ENCODE measurements around the gene SERGEF. TPM values are rescaled to one million over a fixed set of nuclear protein-coding genes. Genes with fewer than 3 reads are reported as not detected.
"Not testable (repeated sequence)": the region's sequence is repeated elsewhere in the genome, so short reads cannot be mapped to it uniquely, and the experiment has no call there.

SERGEF gene
- total RNA-seq, 3 donors from 2014 or later: 17.6 to 22.5 (median 18.6) TPM

DNA sequence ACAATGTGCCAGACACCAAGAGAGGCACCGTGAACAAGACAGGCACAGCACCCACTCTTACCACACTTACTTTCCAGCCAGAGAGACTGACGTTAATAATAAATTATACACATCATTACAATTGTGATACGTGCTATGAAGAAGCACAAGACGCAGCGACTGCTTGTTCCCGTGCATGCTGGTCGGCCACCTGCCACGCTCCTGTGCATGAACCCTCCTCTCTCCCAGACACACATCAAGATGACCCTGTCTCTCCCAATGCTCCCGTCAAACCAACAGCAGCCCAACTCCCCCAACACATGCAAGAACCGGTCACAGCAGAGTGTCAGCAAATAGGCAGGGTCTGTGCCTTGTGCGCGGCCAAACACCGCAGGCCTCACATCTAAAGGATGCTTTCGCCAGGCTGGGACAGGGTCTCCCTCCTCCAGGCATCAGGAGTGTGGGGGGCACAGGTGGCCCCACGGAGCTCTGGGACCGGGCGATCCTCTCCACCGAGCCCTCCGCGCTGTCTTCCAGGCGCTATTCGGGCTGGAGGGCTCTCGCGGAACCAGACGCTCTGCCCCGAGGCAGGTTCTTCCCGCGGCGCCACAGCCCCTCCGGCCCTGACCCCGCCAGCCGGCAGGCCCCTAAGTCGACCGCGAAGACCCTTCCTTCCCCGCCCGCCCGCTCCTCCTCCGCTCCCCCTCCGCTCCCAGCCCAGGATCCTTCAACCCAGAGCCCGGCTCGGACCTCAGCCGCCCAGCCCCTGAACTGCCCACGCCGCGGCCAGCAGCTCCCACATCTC is 533 bp downstream of the SERGEF start:
- H3K4me1 Mint-ChIP-seq (ENCODE audit: low read depth): peaks cover 37% of the 10 kb centered on the region
- no peaks in the 10 kb centered on the region for H3K27me3 Mint-ChIP-seq (ENCODE audit: low read depth)
- H3K36me3 Mint-ChIP-seq (ENCODE audit: insufficient read depth): peaks cover 2% of the 10 kb centered on the region
- DNase-seq: no peak
- peaks cover 4% of the 10 kb centered on the region for H3K9me3 Mint-ChIP-seq
- peak; percentile 2 to 6 for ATAC-seq
- H3K4me3 Mint-ChIP-seq: peak overlapping the region; percentile 98

DNA sequence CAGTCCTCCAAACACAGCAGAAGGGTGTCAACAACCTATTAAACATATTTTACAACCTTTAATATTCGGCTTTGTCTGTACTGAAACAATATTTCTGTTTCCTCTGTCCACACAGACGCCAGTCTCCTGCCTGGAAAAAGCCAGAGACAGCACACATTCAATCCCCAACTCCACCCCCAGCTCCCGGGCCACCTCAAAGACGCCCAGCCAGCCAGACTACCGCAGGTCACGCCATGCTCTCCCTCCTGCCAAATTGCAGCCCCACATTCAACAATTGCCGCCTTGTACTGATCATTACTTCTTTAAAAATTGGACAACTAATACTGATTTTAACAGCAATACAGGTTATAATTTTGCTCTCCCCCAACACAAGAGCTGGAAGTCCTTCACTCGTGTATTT is 1.2 kb downstream of the SERGEF start:
- H3K27me3 Mint-ChIP-seq (ENCODE audit: low read depth): no peaks in the 10 kb centered on the region
- peaks cover 4% of the 10 kb centered on the region for H3K36me3 Mint-ChIP-seq (ENCODE audit: insufficient read depth)
- ATAC-seq (no peak), DNase-seq (no peak)
- H3K4me3 Mint-ChIP-seq: peak overlapping the region; percentile 98
- H3K4me1 Mint-ChIP-seq (ENCODE audit: low read depth): peaks cover 37% of the 10 kb centered on the region
- H3K9me3 Mint-ChIP-seq: peaks cover 4% of the 10 kb centered on the region

DNA sequence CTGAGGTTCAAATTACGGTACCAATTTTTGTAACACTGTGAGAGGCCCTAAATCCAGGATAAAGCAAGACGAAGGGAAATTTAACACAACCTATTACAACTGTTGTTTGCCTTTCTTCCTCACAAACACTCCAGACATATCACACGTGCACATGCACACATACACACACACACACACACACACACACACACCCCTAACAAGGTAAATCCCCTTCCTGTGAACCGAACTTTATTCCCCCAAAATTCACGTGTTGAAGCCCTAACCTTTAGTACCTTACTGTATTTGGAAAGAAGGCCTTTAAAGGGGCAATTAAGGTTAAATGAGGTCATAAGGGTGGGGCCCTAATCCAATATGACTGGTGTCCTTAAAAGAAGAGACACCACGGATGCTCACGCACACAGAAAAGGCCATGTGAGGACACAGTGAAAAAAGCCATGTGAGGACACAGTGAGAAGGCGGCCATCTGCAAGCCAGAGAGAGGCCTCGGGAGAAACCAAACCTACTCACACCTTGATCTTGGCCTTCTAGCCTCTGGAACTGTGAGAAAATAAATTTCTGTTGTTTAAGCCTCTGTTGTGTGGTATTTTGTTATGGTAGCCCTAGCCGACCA is 1.8 kb downstream of the SERGEF start:
- Mint-ChIP-seq H3K27me3 (ENCODE audit: low read depth) (no peaks in the 10 kb centered on the region), H3K9me3 (peaks cover 4% of the 10 kb centered on the region), H3K4me3 (peak overlapping the region; percentile 98), H3K4me1 (ENCODE audit: low read depth) (peaks cover 37% of the 10 kb centered on the region), H3K36me3 (ENCODE audit: insufficient read depth) (peaks cover 6% of the 10 kb centered on the region)
- ATAC-seq: no peak
- DNase-seq: no peak

DNA sequence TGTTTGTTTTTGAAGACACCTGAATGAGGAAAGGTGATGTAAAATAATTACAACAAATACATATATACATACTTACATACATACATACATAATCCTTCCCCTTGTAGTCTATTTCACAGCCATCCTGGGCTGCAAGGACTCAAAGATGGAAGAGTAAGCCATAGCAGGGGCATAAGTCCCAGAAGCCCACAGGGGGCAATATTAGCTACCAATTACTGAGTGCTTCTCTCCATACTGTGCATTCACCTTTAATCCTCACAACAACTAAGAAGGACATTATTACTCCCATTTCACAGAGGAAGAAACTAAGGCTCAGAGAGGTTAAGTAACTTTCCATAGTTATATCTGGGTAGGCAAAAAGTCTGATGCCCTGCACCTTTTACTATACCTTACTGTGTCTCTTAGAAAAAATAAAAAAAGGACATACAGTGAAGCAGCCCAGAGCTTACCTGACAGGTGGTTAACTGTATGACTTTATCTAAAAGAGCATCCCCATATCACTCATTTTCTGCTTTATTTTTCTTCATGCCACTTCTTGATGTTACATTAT is 2.7 kb downstream of the SERGEF start:
- ATAC-seq (no peak), DNase-seq (no peak)
- Mint-ChIP-seq H3K27me3 (ENCODE audit: low read depth) (no peaks in the 10 kb centered on the region), H3K36me3 (ENCODE audit: insufficient read depth) (peaks cover 11% of the 10 kb centered on the region), H3K4me1 (ENCODE audit: low read depth) (peaks cover 34% of the 10 kb centered on the region), H3K4me3 (no peak overlapping the region), H3K9me3 (peaks cover 4% of the 10 kb centered on the region)

DNA sequence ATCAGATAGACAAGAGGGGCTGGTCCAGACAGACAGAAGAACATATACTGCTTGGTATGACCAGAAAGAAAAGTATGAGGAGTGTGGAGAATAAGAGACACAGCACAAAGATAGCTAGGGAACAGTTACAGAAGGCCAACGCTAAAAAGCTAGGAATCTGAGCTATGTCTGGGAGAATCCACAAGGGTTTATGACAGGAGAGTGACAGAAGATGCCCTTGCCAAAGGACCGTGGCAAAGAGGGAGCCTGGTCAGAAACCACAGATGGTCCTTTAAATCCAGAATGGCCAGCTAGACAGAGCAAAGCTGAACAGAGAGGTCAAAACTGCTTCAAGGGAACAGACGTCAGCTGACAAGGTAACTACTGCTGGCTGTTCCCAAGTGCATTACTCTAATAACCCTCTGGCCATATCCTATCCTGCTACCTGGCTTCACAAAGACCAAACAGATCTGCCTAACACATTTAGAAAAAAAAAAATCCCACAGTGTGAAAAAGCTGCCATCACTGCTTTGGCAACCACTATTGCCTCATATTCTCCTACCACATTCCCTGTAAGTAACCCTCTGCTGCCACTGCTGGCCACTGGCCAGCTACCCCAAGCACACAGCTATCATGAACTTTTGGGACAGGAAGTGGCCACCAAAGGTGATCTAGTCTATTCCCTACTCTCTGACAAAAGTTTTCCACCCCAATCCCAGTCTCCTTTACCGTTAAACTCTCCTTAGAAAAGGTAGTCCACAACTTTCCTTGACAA is 7.3 kb downstream of the SERGEF start:
- ATAC-seq: no peak
- no peaks in the 10 kb centered on the region for H3K9me3 Mint-ChIP-seq
- peaks cover 26% of the 10 kb centered on the region for H3K36me3 Mint-ChIP-seq (ENCODE audit: insufficient read depth)
- no peaks in the 10 kb centered on the region for H3K27me3 Mint-ChIP-seq (ENCODE audit: low read depth)
- no peak overlapping the region for H3K4me3 Mint-ChIP-seq
- H3K4me1 Mint-ChIP-seq (ENCODE audit: low read depth): peaks cover 2% of the 10 kb centered on the region
- no peak for DNase-seq

DNA sequence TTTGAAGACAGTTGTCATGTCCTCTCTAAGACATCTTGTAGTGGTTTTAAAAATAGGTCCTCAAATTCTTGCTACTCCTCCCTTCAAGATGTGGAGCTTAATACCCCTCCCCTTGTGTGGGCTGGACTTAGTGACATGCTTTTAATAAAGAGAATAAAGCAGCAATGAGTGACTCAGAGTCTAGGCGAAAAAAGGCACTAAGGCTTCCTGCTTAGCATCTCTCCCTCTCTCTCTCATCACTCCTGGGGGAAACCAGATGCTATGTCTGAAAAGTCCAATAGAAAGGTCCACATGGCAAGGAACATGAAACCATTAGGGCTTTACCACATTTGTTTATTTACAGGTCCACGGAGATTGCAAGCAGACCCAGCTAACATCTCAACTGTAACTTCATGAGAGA is 11.7 kb downstream of the SERGEF start:
- H3K27me3 Mint-ChIP-seq (ENCODE audit: low read depth): no peaks in the 10 kb centered on the region
- no peaks in the 10 kb centered on the region for H3K9me3 Mint-ChIP-seq
- ATAC-seq (no peak), DNase-seq (no peak)
- peaks cover 42% of the 10 kb centered on the region for H3K36me3 Mint-ChIP-seq (ENCODE audit: insufficient read depth)
- H3K4me3 Mint-ChIP-seq: no peak overlapping the region
- H3K4me1 Mint-ChIP-seq (ENCODE audit: low read depth): peaks cover 7% of the 10 kb centered on the region

DNA sequence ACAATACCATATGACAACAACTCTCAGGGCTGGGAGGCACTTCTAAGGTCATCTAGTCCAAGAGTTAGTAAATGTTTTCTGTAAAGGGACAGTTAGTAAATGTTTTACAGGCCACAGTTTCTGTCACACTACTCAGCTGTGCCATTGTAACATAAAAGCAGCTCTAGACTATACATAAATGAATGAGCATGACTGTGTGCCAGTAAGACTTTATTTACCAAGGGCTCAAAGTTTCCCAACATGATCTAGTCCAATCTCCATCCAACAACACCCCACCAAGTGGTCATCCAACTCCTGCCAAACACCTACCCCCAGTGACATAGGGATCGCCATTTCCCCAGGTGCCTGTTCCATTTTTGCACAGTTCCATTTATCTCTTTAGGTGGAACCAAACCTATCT is 12.1 kb downstream of the SERGEF start:
- Mint-ChIP-seq H3K4me3 (no peak overlapping the region), H3K36me3 (ENCODE audit: insufficient read depth) (peaks cover 45% of the 10 kb centered on the region)

DNA sequence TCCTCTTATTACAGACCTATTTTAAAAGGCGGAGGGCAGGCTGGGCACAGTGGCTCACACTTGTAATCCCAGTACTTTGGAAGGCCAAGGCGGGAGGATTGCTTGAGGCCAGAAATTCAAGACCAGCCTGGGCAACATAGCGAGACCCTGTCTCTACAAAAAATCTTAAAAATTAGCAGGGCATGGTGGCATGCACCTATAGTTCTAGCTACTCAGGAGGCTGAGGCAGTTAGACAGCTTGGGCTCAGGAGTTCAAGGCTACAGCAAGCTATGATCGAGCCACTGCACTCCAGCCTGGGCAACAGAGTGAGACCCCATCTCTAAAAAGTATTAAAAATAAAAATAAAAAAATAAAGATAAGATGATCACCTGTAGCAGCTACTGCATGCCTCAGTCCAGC is 12.7 kb downstream of the SERGEF start:
- not testable (repeated sequence) for H3K4me3 Mint-ChIP-seq; DNase-seq; ATAC-seq; H3K4me1 Mint-ChIP-seq (ENCODE audit: low read depth); H3K9me3 Mint-ChIP-seq; H3K27me3 Mint-ChIP-seq (ENCODE audit: low read depth)
- peaks cover 47% of the 10 kb centered on the region for H3K36me3 Mint-ChIP-seq (ENCODE audit: insufficient read depth)

More for the DNA sequence above, 12.1 kb downstream of the SERGEF start:
- DNase-seq (no peak), ATAC-seq (no peak)
- Mint-ChIP-seq H3K4me1 (ENCODE audit: low read depth) (peaks cover 7% of the 10 kb centered on the region), H3K27me3 (ENCODE audit: low read depth) (no peaks in the 10 kb centered on the region), H3K9me3 (no peaks in the 10 kb centered on the region)

DNA sequence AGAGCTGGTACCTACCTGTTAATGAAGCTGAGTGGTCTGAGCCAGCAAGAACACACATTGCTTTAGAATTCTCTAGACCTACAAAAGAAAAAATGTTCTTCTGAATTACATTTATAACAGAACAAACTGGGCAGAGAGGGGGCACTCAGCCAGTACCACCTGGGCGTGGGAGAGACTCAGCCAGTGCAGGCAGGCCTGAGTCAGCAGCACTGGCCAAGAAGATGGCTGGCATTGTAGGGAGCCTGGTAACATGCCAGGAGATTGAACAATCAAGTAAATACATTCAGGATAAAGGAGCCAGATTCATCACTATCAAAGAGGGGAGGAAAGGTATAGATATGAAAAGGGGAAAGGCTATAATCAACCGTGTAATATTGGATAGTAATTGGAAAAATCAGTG is 19.9 kb downstream of the SERGEF start:
- no peak for DNase-seq
- Mint-ChIP-seq H3K36me3 (ENCODE audit: insufficient read depth) (peaks cover 32% of the 10 kb centered on the region), H3K4me3 (no peak overlapping the region)

DNA sequence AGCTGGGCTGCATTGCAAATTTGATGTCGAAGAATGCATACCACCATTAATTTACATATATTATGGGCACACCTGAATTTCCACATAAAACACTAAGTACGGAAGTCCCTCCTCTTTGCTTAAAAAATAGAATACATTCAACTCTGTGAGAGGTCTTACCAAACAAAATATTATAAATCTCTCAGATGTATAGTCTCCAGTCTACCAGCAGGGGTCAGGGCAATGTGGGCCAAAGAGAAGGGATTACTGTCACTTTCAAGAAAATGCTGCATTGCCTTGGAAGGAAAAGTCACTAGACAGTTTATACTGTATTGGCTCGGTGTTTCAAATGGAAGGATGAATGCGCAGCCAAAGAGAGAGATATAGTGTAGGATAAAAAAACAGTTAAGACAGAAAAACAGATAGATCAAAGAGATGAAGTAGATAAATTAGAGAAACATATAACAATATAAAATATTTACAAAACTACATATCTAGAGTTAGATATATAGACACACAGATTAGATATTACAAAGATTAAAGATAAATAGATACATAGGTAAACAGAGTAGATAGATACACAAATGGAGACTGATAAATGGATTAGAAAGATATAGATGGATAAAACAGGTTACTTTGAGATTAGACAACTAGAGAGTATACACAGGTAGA is 20.9 kb downstream of the SERGEF start:
- ATAC-seq (peak; percentile 50 to 73), DNase-seq (peak; percentile 32)
- peaks cover 38% of the 10 kb centered on the region for H3K36me3 Mint-ChIP-seq (ENCODE audit: insufficient read depth)
- H3K27me3 Mint-ChIP-seq (ENCODE audit: low read depth): no peaks in the 10 kb centered on the region
- H3K4me3 Mint-ChIP-seq: no peak overlapping the region
- peaks cover 2% of the 10 kb centered on the region for H3K4me1 Mint-ChIP-seq (ENCODE audit: low read depth)
- no peaks in the 10 kb centered on the region for H3K9me3 Mint-ChIP-seq

More for the DNA sequence above, 19.9 kb downstream of the SERGEF start:
- Mint-ChIP-seq H3K27me3 (ENCODE audit: low read depth) (no peaks in the 10 kb centered on the region), H3K4me1 (ENCODE audit: low read depth) (peaks cover 2% of the 10 kb centered on the region), H3K9me3 (no peaks in the 10 kb centered on the region)
- ATAC-seq: no peak

DNA sequence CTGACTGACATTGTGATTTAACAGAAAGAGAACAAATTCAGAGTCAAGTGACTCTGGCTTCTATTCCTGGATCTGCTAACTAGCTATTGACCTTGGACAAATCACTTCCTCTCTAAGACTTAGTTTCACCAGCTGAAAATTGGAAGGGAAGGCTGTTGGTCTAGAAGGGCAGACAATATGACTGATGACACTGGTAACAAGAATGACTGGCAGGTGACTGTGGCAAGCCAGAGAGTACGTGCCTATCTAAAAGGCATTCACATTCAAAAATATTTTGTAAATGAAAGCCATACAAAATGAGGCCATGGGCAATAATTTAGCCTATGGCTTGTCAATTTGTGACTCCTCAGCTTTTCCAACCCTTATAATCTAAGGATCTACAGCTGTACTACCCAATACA is 23.5 kb downstream of the SERGEF start:
- DNase-seq: no peak
- no peaks in the 10 kb centered on the region for H3K9me3 Mint-ChIP-seq
- H3K27me3 Mint-ChIP-seq (ENCODE audit: low read depth): no peaks in the 10 kb centered on the region
- no peak overlapping the region for H3K4me3 Mint-ChIP-seq
- H3K36me3 Mint-ChIP-seq (ENCODE audit: insufficient read depth): peaks cover 30% of the 10 kb centered on the region
- H3K4me1 Mint-ChIP-seq (ENCODE audit: low read depth): peaks cover 2% of the 10 kb centered on the region
- ATAC-seq: no peak

DNA sequence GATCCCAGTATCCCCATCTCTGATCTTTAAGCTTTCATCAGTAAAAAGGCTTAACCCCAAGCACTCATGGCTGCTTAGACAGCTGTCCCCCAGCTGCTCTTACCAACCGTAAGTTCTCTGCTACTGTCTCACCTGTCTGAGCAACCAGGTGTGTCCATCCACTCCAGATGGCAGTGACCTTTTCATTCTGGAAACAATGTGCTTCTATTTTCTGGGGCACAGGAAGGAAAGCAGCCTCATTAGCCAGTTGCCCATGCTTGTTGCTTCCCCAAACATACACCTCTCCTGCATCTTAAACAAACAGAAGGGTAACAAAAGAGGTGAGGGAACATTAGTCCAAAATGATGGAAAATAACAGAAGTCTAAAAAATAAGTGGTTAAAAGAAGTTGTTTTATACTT is 24.4 kb downstream of the SERGEF start:
- Mint-ChIP-seq H3K4me1 (ENCODE audit: low read depth) (peaks cover 2% of the 10 kb centered on the region), H3K36me3 (ENCODE audit: insufficient read depth) (peaks cover 38% of the 10 kb centered on the region), H3K27me3 (ENCODE audit: low read depth) (no peaks in the 10 kb centered on the region), H3K9me3 (no peaks in the 10 kb centered on the region), H3K4me3 (no peak overlapping the region)
- no peak for ATAC-seq
- DNase-seq: no peak

DNA sequence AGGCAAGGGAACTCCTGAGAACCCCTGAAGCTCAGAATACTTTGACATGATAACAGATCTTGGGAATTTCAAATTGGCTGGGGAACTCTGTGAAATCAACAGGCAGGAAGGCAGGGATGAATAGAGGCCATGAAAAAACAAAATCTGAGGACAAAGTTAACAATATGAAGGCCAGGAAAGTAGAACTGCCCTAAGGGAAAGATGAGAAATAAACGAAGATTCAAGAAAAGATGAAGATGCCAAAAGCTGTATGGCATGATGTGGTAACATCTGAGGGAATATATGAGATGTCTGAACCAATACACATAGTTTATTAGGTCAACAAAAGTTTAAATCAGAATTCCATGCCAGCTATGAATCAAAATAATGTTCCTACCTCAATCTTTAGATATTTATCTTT is 25.0 kb downstream of the SERGEF start:
- Mint-ChIP-seq H3K9me3 (no peaks in the 10 kb centered on the region), H3K4me3 (no peak overlapping the region), H3K36me3 (ENCODE audit: insufficient read depth) (peaks cover 41% of the 10 kb centered on the region), H3K4me1 (ENCODE audit: low read depth) (peaks cover 2% of the 10 kb centered on the region), H3K27me3 (ENCODE audit: low read depth) (no peaks in the 10 kb centered on the region)
- ATAC-seq (no peak), DNase-seq (no peak)

DNA sequence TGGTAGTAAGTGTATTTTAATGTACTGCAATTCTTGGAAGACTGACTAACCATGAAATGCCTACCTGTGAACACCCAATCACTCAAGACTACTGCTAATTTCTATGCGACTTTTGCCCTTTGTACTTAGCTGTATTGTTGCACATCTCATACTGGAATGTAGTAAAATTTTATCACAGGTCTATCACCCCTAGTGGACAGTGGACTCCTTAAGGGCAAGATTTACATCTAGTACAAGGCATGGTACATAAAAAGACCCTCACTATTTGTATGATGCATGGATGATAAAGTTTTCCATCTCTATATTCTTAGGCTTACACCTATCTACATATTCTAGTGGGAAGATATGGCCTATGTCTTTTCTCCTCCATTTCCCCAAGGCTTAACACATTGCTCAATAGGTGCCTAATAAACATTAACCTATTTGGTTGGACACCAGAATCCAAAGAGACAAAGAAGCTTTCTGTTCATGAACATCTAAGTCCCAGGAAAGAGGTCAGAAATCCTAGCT is 26.1 kb downstream of the SERGEF start:
- no peaks in the 10 kb centered on the region for H3K4me1 Mint-ChIP-seq (ENCODE audit: low read depth)
- ATAC-seq: no peak
- no peak for DNase-seq
- H3K27me3 Mint-ChIP-seq (ENCODE audit: low read depth): no peaks in the 10 kb centered on the region
- peaks cover 41% of the 10 kb centered on the region for H3K36me3 Mint-ChIP-seq (ENCODE audit: insufficient read depth)
- no peaks in the 10 kb centered on the region for H3K9me3 Mint-ChIP-seq
- no peak overlapping the region for H3K4me3 Mint-ChIP-seq

Data from activated T-cell treated with anti-CD3 and anti-CD28 coated beads, Interleukin-2, amount 50 U/mL, for 4 hours (primary cell).